Measurements from ENCODE around the gene ZNF143.

The ZNF143 gene

GRCh38 chr11:9462806-9463537 is 2.2 kb downstream of the ZNF143 start:
- Histone ChIP-seq H3K27ac (peak overlapping the region; percentile 98), H3K4me3 (no peak overlapping the region), H3K9me3 (no peaks in the 10 kb centered on the region), H3K36me3 (peaks cover 0 to 5% (median 0%) of the 10 kb centered on the region in 3 donors), H3K27me3 (no peaks in the 10 kb centered on the region), H3K4me1 (peaks cover 0 to 25% (median 13%) of the 10 kb centered on the region in 4 donors)
- no peak for DNase-seq
- no peak for TF ChIP-seq CTCF (IDR thresholded peaks at IDR 0.05)
- intact Hi-C loops (cut with DNase I; ENCODE audit: low total_unique reads): no loop called here

GRCh38 chr11:9470765-9471164 is 10.0 kb downstream of the ZNF143 start:
- Histone ChIP-seq H3K27me3 (no peaks in the 10 kb centered on the region), H3K27ac (no peak overlapping the region), H3K4me1 (no peaks in the 10 kb centered on the region), H3K9me3 (no peaks in the 10 kb centered on the region), H3K4me3 (no peak overlapping the region), H3K36me3 (peaks cover 41 to 54% (median 46%) of the 10 kb centered on the region in 3 donors)
- DNase-seq: no peak
- intact Hi-C loops (cut with DNase I; ENCODE audit: low total_unique reads): no loop called here
- no peak for TF ChIP-seq CTCF (IDR thresholded peaks at IDR 0.05)

GRCh38 chr11:9473408-9473807 is 12.6 kb downstream of the ZNF143 start:
- Histone ChIP-seq H3K36me3 (peaks cover 51 to 68% (median 54%) of the 10 kb centered on the region in 3 donors), H3K27ac (no peak overlapping the region), H3K4me1 (no peaks in the 10 kb centered on the region), H3K27me3 (no peaks in the 10 kb centered on the region), H3K4me3 (no peak overlapping the region), H3K9me3 (no peaks in the 10 kb centered on the region)
- intact Hi-C loops (cut with DNase I; ENCODE audit: low total_unique reads): no loop called here
- no peak for TF ChIP-seq CTCF (IDR thresholded peaks at IDR 0.05)
- DNase-seq: no peak

- H3K4me3 ChIP-seq: no peak overlapping the region
- no peaks in the 10 kb centered on the region for H3K27me3 ChIP-seq
- H3K27ac ChIP-seq: no peak overlapping the region
- intact Hi-C loops (cut with DNase I; ENCODE audit: low total_unique reads): no loop called here
- H3K36me3 ChIP-seq: peaks cover 47 to 91% (median 61%) of the 10 kb centered on the region in 3 donors
- TF ChIP-seq CTCF (IDR thresholded peaks at IDR 0.05): no peak
- no peaks in the 10 kb centered on the region for H3K9me3 ChIP-seq
- no peak for DNase-seq
- H3K4me1 ChIP-seq: no peaks in the 10 kb centered on the region
Measured at GRCh38 chr11:9479899-9480298, 19.1 kb downstream of the ZNF143 start.

GRCh38 chr11:9489080-9489765 is 28.4 kb downstream of the ZNF143 start:
- Histone ChIP-seq H3K4me1 (peaks cover 0 to 17% (median 7%) of the 10 kb centered on the region in 4 donors), H3K9me3 (no peaks in the 10 kb centered on the region), H3K27me3 (no peaks in the 10 kb centered on the region), H3K4me3 (no peak overlapping the region), H3K36me3 (peaks cover 29 to 72% (median 50%) of the 10 kb centered on the region in 3 donors), H3K27ac (peak overlapping the region in 1 of 2 donors; percentile 37)
- TF ChIP-seq CTCF (IDR thresholded peaks at IDR 0.05): no peak
- intact Hi-C loops (cut with DNase I; ENCODE audit: low total_unique reads): no loop called here
- no peak for DNase-seq
